COLO668 (cell line): ENCODE measurements around the gene RPL38.

Experiments
- DNase-seq: peaks from one replicate; lab custom pipeline; 2025; ENCODE audit not compliant: unreplicated experiment; lab: John Stamatoyannopoulos, UW

RPL38 gene

DNA sequence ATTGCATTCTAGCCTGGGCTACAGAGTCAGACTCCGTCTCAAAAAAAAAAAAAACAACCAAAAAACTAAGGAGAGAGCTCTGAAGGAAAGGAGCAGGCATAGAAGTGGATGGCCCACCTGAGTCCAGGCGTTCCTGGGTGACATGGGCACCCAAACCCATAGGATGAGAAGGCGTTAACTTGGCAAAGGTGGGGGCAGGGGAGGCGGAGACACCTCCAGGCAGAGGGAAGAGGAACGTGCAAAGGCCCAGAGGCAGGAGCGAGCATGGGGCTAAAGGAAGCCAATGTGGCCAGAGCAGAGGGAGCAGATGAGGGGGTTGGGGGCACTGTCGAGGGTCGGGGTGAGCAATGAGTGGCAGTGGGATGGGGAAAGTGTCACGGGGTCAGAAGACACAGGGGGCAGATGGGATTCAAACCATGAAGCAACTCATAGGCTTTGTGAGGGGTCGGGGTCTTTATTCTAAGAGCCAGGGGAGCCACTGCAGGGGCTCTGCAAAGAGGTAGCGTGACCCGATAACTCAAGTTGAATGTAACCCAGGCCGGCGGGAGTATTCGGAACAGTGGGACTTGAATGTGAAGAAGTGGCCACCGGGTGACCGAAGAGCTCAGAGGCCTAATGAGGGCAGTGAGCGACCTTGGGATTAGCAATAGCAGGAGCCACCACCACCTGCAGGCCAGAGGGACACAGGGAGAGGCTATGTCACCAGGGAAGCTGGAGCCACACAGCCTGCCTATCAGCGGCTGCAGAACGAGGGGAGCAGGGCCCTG is 21.7 kb downstream of the RPL38 start:
- no peak for DNase-seq

DNA sequence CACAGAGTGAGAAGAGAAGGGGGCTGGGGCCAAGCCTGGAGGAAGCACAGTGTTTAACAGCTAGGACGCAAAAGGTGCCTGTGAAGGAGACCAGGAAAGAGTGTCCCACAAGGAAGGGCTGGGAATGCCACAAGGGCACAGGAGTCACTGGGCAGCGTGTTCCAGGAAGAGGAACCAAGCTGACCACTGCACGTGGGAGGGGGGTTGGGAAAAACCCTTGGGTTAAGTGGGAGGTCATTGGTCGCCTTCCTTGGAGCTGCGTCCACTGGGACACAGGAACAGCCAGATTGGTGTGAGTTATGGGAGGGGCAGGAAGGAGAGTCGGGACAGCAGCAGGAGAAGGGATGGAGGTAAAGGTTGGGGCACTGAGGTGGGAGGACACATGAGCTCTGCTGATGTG is 22.8 kb downstream of the RPL38 start:
- DNase-seq, result no peak

DNA sequence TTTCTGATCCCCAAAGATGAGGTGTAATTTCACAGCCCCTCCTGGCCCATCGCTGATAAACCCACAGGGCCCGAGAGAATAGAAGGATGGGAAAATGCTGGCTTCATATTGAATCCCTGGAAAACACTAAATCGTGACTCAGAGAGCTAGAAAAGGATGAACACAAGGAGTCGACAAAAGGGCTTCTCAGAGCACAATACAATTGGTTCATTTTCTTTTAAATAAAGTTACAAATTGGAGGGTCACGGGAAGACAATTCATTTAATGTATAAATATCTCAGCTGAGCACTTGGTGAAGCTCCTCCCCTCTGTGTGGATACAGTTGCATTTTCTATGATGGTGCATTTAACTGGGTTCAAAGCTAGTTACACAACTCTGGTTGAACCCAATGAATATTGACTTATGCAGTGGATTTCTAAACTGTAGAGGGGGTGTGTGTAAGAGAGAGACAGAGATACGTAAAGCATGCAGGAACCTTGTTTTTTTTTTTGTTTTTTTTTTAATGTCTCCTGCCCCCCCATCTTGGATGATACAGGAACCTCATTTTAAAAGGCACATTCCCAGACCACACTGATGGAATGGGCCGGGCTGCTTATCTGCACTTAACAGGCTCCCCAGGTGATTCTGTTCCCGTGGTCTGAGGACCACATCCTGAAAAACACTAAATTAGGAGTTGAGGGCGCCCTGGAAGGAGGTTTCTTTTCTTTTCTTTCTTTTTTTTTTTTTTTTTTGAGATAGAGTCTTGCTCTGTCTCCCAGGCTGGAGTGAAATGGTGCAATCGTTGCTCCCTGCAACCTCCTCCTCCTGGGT is 24.0 kb downstream of the RPL38 start:
- DNase-seq, result no peak

DNA sequence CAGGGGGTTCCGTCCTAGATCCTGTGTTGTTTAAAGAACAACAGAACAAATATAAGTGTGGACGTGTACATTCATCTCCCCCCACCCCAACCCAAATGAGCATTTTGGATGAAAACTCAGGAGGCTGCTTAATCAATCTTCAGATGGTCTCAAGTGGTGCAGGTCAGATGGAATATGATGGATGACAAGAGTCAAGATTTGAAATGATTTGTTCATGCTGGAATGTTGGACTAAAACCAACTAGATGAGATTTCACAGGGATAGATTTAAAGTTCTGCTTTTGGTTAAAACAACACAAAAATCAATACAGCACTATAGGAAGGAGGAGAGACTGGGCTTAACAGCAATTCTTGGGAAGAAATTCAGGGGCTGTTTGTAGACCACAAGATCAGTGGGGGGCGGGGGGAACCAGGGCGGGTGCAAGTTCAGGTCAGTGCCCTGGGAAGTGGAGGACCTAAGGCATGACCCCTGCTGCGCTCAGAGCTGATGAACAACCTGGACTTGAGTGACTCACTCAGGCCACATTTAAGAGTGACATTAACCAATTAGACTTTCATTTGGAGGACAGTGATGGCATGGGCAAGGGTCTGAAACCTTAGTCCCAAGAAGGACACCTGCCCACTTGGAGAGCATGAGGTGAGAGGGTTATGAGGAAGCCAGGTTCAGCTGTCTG is 25.0 kb downstream of the RPL38 start:
- no peak for DNase-seq

DNA sequence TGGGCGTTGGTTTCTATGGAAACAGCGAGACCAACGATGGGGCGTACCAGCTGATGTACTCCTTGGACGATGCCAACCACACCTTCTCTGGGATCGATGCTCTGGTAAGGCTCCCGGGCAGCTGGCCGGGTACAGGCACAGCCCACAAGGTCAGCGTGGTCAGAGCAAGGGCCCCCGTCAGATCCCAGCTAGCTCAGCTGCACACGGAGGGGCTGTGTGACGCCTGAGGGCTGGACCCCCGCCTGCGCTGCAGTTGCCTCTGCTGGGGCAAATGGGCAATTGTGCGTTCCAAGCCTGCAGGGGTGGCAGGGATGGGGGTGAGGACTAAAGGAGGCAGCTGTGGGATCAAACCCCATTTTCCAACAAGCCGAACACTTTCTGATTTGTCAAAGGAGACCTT is 27.4 kb downstream of the RPL38 start:
- no peak for DNase-seq

DNA sequence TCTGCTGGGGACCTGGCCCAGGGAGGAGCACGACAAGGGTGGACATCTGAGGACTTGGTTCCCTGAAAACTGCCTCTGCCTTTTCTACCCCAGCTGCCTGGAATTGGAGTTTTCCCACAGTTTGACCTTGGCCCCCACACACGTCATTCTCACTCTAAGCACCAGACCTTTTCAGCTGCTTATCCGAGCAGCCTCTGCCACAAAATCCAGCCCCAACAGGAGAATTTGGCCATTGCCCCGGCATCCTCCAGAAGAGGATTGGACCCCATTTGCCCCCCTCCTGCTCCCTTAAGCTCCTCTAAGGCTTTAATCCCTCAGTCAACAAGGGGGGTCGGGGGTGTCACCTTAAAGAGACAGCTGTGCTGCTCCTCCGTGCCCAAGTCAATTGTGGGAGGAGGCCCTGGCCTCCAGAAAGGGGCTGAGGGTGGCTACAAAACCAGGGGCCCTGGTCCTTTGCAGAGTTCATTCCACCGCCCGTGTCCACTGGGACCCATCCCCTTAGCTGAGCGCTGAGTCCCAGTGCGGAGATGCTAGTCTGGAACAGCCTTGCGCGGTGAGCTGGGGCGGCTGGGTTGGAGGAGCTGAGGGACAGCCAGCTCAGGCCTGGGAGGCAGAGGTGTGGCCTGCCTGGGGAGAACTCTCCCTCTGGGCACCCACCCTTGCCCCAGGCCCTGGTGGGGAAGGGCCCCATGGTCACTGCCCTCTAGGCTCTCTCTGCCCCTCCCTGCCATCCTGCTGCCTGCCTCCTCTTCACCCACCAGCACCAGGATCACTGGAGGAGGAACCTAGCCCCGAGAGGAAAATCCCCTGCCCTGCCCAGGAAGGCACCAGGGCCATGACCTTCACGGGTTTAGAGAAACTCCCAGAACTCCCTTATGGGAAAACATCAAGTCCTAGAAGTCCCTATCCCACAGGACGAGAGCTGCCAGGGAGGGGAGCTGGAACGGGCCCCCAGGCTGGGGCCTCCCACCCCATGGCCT is 28.7 kb downstream of the RPL38 start:
- DNase-seq, result no peak

DNA sequence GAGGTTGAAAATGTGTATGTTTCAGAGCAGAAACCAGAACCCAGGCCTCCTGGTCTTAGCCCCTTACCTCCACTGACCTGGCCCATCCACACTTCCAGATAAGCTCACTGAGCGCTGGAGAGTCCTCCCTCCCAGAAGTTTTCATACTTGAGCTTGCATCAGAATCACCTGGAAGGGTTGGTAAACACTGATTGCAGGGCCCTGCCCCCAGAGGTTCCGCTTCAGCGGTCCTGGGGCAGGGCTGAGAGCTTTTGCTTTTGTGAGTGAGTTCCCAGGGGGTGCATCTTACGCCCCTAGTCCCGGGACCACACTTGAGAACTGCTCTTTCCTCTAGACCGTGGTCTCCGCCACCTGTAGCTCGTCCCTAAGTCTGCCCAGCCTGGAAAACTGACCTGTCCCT is 30.5 kb downstream of the RPL38 start:
- no peak for DNase-seq

DNA sequence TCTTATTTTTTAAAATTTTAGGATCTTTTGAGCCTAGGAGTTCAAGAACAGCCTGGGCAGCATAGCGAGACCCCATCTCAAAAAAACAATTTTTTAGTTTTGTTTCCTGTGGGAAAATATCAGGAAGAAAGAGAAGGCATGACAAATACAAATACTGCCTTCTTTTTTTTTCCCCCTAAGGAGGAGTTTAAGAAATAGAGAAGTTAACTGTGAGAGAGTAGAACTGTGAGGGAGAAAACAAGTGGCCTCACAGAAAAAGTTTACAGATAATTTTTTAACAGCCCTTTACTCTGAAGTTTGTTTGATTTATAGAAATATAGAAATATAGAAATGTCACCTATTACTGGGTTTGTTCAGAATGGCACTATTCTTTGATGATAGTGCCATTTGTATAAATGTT is 31.0 kb downstream of the RPL38 start:
- DNase-seq, result no peak

DNA sequence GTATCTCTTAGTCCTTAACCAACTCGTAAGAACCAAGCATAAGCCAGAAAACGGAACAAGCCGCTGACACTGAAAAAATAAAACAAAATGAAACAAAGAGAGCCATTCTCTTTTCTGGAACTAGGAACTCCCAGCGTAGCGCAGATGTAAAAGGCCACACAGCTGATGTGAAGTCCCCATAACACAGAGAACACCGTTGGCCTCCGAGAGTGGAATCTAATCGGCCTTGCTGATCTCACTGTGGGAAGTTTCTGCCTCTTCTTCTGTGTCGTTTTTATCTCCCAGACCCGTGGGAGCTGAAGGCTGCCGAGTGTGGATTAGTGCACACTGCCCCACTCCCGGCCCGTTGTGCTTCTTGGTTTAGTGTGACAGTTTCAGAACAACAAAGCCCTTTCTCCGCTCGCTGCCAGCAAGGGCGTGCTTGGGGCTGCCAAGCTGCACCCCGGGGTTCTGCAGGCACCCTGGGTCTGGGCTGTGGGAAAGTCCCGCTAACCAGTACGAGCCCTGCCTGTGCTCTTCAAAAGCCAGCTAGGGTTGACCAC is 31.6 kb downstream of the RPL38 start:
- DNase-seq, result no peak

DNA sequence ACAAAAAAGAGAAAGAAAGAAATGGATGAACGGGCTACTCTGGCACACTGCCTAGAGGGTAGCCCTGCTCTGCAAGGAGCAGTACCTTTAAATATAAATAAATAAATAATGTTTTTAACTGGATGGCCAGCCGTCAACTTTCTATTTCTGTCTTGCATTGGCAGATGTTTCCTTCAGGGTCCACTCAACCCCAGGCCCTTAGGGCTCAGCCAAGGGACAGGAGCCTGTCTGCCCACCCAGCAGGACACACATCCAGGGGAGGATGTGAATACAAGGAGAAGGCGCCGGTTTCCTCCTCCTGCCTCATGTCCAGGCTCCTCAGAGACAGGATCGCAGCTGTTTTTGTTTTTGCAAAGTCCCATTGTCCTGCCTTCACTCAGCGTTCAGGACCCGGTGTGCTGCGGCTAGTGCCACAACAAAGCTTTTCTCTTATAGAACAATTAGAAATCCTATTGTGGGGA is 32.5 kb downstream of the RPL38 start:
- no peak for DNase-seq

DNA sequence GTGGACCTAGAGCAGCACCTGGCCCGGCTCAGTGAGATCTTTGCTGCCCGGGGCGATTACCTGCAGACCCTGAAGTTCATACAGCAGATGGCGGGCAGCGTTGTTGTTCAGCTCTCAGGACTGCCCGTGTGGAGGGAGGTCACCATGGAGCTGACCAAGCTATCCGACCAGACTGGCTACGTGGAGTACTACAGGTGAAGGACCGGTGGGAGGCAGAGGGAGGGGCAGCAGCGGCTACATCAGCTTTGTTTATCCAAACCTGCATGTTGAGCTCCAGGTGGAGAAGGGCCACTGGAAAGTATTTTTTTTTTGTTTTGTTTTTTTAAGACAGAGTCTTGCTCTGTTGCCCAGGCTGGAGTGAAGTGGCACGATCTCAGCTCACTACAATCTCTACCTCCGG is 33.8 kb downstream of the RPL38 start:
- DNase-seq, result no peak

DNA sequence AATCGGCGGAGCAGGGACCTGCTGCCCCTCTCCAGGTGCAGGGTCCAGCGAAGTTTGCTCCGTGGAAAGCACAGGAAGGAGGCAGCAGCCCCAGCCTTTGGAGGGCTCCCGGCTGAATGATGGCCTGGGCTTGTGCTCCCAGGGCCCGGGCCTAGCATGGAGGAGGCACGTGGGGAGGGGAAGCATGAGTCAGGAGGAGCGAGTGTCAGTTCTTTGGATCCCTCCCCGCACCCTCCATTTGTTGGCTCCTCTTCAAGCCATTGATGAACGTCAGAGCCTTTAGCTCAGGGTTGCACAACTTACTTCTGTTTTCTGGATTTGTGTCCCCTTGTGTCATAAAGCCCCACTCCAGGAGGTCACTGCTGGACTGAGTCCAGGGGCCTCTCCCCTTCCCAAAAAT is 35.7 kb downstream of the RPL38 start:
- DNase-seq, result no peak

DNA sequence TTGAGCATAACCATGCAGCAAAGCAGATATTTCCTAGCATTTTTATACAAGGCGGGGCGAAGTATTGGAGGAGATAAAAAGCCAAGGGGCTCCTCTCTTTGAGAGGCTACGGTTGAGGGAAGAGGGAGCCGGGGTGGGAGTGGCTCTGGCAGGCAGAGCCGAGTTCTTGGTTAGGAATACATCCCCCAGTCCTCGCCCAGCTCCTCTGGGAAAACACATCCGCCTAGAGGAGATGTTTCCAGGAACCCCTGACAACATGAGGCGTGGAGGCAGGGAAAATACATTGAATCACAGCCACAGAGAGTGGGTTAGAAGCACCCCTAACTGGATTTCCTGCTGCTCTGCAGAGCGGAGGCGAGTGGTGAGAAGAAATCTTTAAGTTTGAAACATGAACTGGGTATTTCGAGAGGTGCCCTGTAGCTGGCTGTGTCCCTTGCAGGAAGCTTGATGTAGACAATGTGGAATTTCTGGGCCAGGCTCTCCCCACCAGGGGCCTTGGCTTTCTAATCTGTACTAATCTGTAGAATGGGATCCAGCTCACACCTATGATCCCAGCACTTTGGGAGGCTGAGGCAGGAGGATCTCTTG is 37.2 kb downstream of the RPL38 start:
- no peak for DNase-seq

DNA sequence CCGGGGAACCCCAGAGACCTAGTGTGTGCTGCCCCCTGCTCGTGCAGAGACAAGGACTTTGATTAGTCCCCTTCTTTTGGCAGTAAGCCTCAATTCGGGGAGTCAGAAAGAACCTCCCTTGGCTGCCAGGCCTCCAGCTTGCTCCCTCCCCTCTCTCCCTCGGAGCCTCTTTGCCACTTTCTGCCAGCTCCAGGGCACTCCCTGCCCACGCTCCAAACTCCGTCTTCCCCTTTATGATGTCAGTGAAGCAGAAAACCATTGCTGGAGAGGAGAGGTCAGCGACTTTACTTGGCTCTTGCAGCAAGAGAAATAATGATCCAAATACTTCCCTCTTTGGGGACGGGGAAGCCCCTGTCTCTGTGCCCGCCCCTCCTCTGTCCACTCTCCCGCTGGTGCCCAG is 38.0 kb downstream of the RPL38 start:
- no peak for DNase-seq

DNA sequence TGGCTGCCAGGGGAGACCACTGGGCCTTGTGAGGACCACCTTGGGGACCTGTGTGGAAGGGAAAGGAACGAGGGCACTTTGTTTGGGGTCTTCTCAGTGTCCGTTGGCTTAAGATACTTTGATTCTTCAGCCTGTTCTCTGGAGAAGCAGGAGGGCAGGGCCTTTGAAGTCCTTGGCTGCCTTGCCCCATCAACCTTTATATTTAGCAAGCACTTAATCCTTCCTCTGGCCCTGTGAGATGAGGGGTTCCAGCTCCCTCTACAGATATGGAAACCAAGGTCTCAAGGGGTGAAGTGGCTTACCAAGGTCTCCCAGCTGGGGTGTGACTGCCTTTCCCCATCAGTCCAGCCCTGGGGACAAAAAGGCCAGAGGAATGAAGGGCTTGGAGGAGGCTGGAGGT is 38.4 kb downstream of the RPL38 start:
- no peak for DNase-seq

DNA sequence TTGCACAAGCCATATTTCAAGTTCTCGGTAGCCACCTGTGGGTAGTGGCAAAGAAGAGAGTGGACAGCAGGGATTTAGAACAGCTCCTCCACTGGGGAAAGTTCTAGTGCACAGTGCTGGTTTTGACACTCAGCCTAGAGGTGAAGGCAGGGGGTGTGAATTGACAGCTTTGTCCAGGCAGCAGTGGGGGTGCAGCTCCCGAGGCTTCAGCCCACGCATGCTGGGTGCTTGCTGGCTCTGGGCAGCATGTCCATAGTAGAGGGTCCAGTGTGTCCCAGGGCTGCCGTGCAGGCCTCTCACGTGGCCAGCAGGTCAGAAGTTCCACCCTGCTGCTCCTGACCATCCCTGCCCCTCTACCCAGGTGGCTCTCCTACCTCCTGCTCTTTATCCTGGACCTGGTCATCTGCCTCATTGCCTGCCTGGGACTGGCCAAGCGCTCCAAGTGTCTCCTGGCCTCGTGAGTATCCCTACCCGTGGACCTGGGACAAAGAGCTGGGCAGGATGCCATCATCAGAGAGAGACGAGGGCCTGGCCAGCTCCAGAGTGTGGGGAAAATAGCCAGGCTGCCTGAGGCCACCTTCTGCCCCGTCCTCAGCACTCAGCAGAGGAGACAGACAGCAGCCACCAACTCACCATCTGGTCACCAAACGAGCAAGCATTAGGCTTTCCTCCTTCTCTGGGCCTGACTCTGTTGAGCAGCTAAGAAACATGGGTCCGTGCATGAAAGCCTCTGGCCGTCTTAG is 39.7 kb downstream of the RPL38 start:
- DNase-seq, result no peak

DNA sequence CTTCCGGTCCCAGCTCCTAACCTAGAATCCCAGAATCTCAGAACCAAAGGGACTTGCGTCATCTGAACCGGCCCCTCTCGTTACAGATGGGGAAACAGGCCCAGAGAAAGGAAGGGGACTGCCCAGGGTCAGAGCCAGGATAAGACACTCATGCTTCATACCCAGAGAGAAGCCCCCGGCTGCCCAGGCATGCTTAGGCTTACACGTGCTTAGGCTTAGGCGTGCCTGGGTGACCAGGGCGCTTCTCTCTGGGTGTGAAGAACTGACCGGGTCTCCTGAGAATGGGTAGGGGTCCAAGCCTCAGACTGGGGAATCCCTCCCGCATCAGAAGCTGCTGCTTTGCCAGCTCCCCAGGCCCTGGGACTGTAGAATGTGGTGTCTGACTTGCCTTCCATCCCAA is 40.6 kb downstream of the RPL38 start:
- DNase-seq, result no peak

DNA sequence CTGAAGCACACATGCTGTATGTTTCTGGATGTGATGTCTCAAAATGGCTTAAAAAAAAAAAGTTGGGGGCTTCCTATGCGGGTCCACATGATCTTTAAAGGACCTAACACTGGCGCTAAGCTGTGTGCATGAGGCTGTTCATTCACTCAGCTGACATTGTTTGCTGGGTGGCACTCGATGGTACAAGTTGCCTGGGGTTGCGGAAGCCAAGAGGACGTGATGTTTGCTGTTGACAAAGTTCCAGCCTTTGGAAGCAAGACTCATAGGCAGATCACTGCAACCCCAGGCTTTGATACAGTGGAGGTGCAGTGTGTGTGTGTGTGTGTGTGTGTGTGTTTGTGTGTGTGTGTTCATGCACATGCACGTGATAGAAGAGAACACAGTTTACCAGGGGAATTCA is 41.1 kb downstream of the RPL38 start:
- no peak for DNase-seq

DNA sequence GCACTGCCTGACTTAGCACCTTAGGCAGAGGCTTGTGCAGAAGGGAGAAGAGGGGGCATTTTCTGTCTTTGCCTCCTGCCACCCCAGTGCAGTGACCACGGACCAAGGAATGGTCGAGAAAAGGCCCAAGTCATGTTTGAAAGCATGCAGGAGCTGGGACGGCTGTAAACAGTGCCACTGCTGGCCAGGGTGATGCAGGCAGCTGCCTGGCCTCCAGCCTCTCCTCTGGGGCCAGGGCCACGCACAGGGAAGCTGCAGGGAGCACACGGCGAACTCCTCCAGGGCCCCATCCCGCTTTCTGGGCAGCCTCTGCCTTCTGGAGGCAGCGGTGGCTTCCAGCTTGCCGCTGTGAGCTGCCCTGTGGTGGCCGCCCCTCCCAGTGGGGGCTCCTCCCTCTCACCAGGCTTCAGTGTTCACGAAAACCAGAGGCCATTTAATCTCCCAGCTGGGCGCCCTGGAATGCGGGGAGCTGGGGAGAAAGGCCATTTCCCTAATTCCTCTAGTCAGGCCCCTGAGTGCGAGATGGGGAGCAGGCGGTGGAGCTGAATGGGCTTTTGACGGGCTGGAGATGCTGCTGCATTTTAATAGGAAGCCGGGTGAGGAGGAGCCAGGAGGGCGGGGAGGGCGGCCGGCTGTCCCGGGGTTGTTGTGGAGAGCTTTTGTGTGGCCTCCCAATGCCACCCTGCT is 41.8 kb downstream of the RPL38 start:
- no peak for DNase-seq
